GM19328 (cell line): ENCODE results near the gene CNTN4.

Experiments
- ATAC-seq: cut with Tn5 transposase; IDR thresholded peaks from one replicate; pipeline ENCODE4 v1.9.1; 2021; ENCODE audit warnings: mild to moderate bottlenecking, moderate library complexity; ENCODE audit not compliant: unreplicated experiment

CNTN4 gene

GRCh38 chr3:2847062-2847841 is 748.6 kb downstream of the CNTN4 start:
- ATAC-seq = no peak

- no peak for ATAC-seq
Measured at GRCh38 chr3:2849092-2849491, 750.4 kb downstream of the CNTN4 start.

- no peak for ATAC-seq
Measured at GRCh38 chr3:2850701-2851100, 752.0 kb downstream of the CNTN4 start.

- no peak for ATAC-seq
Measured at GRCh38 chr3:2851361-2851760, 752.7 kb downstream of the CNTN4 start.

GRCh38 chr3:2851835-2852234 is 753.2 kb downstream of the CNTN4 start:
- no peak for ATAC-seq

- no peak for ATAC-seq
Measured at GRCh38 chr3:2853651-2854050, 755.0 kb downstream of the CNTN4 start.

- no peak for ATAC-seq
Measured at GRCh38 chr3:2856138-2857133, 757.8 kb downstream of the CNTN4 start.

- ATAC-seq = no peak
Measured at GRCh38 chr3:2860626-2861025, 762.0 kb downstream of the CNTN4 start.

- no peak for ATAC-seq
Measured at GRCh38 chr3:2861120-2861519, 762.5 kb downstream of the CNTN4 start.

GRCh38 chr3:2861920-2862319 is 763.3 kb downstream of the CNTN4 start:
- ATAC-seq = no peak

- no peak for ATAC-seq
Measured at GRCh38 chr3:2862366-2862765, 763.7 kb downstream of the CNTN4 start.

- no peak for ATAC-seq
Measured at GRCh38 chr3:2863127-2863526, 764.5 kb downstream of the CNTN4 start.

- no peak for ATAC-seq
Measured at GRCh38 chr3:2869905-2870304, 771.2 kb downstream of the CNTN4 start.

GRCh38 chr3:2870724-2871333 is 772.2 kb downstream of the CNTN4 start:
- no peak for ATAC-seq

GRCh38 chr3:2872884-2873283 is 774.2 kb downstream of the CNTN4 start:
- ATAC-seq = no peak

- no peak for ATAC-seq
Measured at GRCh38 chr3:2873986-2874385, 775.3 kb downstream of the CNTN4 start.

GRCh38 chr3:2875699-2876098 is 777.0 kb downstream of the CNTN4 start:
- no peak for ATAC-seq

- no peak for ATAC-seq
Measured at GRCh38 chr3:2876362-2876761, 777.7 kb downstream of the CNTN4 start.

GRCh38 chr3:2879023-2879422 is 780.4 kb downstream of the CNTN4 start:
- no peak for ATAC-seq

GRCh38 chr3:2879587-2879986 is 780.9 kb downstream of the CNTN4 start:
- ATAC-seq = no peak

GRCh38 chr3:2880218-2880756 is 781.6 kb downstream of the CNTN4 start:
- ATAC-seq = no peak
